Activated gamma-delta T cell (primary cell): ENCODE measurements around the gene RBM4.

Experiments used
- DNase-seq: peaks from one replicate; lab custom pipeline; 2025; lab: John Stamatoyannopoulos, UW

Gene RBM4

DNA sequence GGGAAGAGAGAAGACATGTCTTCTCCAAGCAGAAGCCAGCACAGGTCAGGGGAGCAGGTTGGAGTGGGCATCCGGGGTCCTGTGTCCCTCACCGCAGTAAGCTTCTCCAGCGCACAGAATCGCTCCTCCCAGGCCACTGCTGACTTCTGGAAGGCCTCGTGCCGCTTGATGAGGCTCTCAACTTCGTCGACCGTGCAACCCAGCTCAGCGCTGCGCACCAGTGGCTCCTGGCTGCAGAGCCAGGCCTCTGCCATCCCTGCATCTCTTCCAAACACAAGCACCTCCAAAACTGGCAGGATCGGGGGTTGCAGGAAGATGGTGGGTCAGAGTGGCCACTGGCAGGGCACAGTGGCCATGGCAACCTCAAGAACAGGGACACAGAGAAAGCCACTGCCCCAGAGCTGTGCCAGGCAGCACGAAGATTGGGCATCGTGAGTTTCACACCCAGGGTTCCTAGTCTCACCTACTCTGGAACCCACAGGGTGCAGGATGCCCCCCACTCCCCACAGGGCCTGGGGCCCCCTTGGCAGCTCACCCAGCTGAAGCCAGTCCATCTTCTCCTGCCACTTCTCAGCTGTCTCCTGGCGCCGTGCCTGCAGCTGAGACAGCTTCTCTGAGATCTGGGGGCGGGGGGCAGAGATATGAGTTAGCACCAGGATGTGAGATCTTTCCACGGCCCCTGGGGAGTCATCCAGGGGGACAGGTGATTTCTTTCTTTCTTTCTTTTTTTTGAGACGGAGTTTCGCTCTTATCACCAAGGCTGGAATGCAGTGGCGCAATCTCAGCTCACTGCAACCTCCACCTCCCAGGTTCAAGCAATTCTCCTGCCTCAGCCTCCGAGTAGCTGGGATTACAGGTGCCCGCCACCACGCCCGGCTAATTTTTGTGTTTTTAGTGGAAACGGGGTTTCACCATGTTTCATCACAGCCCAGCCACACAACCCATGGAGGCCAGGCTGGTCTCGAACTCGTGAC lies 50.3 kb downstream of the RBM4 start:
- DNase-seq = no peak

DNA sequence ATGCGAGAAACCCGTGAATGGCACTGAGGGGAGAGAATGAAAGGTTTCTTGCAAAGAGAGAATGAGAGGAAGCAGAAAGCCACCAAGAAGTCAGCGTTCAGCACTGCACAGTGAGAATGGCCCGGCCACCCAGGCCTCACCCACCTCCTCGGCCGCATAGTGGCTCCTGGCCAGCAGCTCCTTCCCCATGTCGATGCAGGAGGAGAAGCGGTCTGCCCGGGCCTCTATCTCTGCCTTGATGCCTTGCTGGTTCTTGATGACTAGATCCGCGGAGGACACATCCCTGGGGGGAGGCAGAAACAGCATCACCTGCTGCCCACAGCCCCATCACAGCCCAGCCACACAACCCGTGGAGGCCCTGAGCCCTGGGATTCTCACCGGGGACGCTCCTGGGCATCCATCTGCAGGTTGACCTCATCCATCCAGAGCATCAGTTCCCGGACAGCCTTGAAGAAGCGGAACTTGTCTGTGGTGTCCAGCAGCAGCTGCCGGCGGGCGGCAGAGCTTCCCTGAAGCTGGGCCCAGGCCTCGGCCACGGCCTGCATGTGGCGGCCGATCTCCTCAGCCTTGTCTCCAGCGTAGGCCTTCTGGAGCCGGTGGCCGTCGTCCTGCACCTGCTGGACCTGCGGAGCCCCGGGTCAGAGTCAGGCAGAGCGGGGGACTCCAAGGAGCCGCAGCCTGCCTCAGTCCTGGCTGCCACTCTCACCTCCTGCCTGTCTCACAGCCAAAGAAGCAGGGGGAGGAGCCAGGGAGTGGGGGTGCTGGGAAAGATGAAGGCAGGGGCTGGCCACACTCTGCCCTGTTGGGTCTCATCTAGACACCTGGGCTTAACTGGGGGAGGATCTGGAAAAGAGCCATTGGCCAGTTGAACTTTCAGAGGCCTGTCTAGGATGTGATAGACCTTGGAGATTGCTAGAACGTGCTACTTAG lies 51.4 kb downstream of the RBM4 start:
- DNase-seq = no peak

- DNase-seq = no peak
Observed at GRCh38 chr11:66691311-66691980, 52.9 kb downstream of the RBM4 start.

- DNase-seq = no peak
Observed at GRCh38 chr11:66692446-66692845, 53.9 kb downstream of the RBM4 start.

GRCh38 chr11:66692871-66693331 lies 54.4 kb downstream of the RBM4 start:
- no peak for DNase-seq

DNA sequence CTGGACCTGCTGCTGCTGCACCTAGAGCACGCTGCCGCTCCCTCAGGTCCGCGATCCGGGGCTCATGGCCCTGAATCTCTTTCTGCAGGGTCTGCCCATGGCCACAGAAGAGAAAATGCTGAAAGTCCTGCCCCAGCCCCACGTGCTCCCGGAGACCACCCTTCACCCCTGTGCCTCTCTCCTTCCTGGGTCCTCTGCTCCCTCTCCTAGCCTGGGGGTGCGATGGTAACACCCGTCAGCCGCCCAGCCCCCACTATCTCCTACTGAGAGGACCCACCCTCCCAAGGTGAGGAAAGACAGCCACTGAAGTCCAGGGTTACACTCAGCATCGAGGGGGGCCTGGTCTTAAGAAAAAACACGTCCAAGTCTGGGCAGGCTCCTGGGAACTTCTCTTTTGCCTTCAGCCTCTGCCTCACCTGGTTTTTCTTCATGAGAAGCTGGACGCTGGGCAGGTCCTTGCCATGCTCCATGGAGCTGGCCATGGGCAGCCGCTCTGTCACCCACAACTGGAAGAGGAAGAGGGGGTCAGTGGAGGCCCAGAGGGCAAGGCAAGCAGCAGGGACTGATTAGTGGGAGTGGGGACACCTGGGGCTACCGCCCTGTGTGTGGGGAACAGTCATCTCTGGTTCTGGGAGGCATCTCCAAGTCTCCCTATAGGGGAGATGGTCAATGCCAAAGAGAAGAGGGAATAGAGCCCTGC lies 55.0 kb downstream of the RBM4 start:
- DNase-seq = no peak

GRCh38 chr11:66694056-66694410 lies 55.5 kb downstream of the RBM4 start:
- DNase-seq = no peak

GRCh38 chr11:66694732-66695207 lies 56.3 kb downstream of the RBM4 start:
- no peak for DNase-seq
